Spleen (tissue), 11 donors: ENCODE data around the gene OGDH. TPM values are rescaled to one million over a fixed set of nuclear protein-coding genes. Genes with fewer than 3 reads are reported as not detected.

Experiments
- DNase-seq: peaks from one replicate; pipeline ENCODE4 v3.0.0-alpha.2; 2020
- H3K27ac ChIP-seq, 8 donors: fragments of 200-600 bp; sonication (generic) in 7 of 8; 1 replicate in 4 of 8; 2 replicates in 4 of 8; pipeline versions ENCODE4 v1.5.0 to v1.8.0; 2016 to 2021; ENCODE audit warnings: inconsistent platforms in 4 of 8, mild to moderate bottlenecking in 4 of 8, moderate library complexity in 1 of 8
- H3K27me3 ChIP-seq, 7 donors: fragments of 200-600 bp; sonication (generic) in 6 of 7; replicated peaks in 1 of 7; 1 replicate in 4 of 7; 2 replicates in 3 of 7; pipeline versions ENCODE4 v1.5.0 to v1.8.0; 2016 to 2021; ENCODE audit warnings: inconsistent platforms in 3 of 7, mild to moderate bottlenecking in 1 of 7
- H3K36me3 ChIP-seq, 6 donors: fragments of 200-600 bp; sonication (generic) in 5 of 6; 1 replicate in 4 of 6; 2 replicates in 2 of 6; pipeline versions ENCODE4 v1.5.0 to v1.8.0; 2016 to 2021; ENCODE audit warnings: inconsistent platforms in 2 of 6
- H3K4me1 ChIP-seq, 6 donors: fragments of 200-600 bp; sonication (generic) in 5 of 6; 1 replicate in 3 of 6; 2 replicates in 3 of 6; pipeline versions ENCODE4 v1.5.0 to v1.8.0; 2016 to 2021; ENCODE audit warnings: inconsistent platforms in 3 of 6
- H3K4me3 ChIP-seq, 8 donors: fragments of 200-600 bp; sonication (generic) in 7 of 8; 1 replicate in 4 of 8; 2 replicates in 4 of 8; pipeline versions ENCODE4 v1.5.0 to v1.8.0; 2016 to 2021; ENCODE audit warnings: inconsistent platforms in 4 of 8, mild to moderate bottlenecking in 4 of 8, moderate library complexity in 2 of 8
- H3K9me3 ChIP-seq, 8 donors: fragments of 200-600 bp; sonication (generic) in 7 of 8; 1 replicate in 4 of 8; 2 replicates in 4 of 8; pipeline versions ENCODE4 v1.5.0 to v1.8.0; 2016 to 2021; ENCODE audit warnings: inconsistent platforms in 4 of 8
- POLR2A ChIP-seq, 3 donors: fragments of 450-650 bp; IDR thresholded peaks; one replicate each; pipeline ENCODE4 v1.5.1; 2017; ENCODE audit warnings: antibody characterized with exemption in 3 of 3, mild to moderate bottlenecking in 1 of 3
- POLR2AphosphoS5 ChIP-seq, 3 donors: sonication (generic); formaldehyde crosslinking; IDR thresholded peaks; one replicate each; pipeline ENCODE4 v1.5.1; 2017; ENCODE audit warnings: antibody characterized with exemption in 3 of 3
- WGBS, 5 donors: extraction: QIAGEN DNeasy Blood & Tissue Kit in 3 of 5; methylation state at CpG; one replicate each; pipeline versions ENCODE4 v1.1.5 to v1.1.7; 2013 to 2018; 5-methylcytosine and 5-hydroxymethylcytosine counted together
- intact Hi-C: fragments of 100-400 bp; cut with DNase I; formaldehyde crosslinking; loops from one replicate; pipeline ENCODE4 v1.15.0; 2023; ENCODE audit warnings: low total_unique reads
- polyA plus RNA-seq, 3 donors: library from polyadenylated mRNA; stranded (reverse); fragments of 200-250 nt; gene quantifications; one replicate each; pipeline ENCODE4 v1.2.1, GENCODE V29; 2013
- total RNA-seq, 7 donors: library from RNA; depleted of rRNA in 3 of 7; stranded (reverse); fragments of >200 nt in 3 of 7; fragmentation: NEBNext Ultra II Directional in 4 of 7; extraction: Animal tissue kit (Norgen Biotek cat#: 25700) in 4 of 7; gene quantifications; one replicate each; pipeline versions ENCODE4 v1.1.0 to v1.2.1, GENCODE V29; 2016 to 2021
- TF ChIP-seq, protein P1 (sequence below), 11 experiments: fragments of 200-600 bp in 7 of 11; fragments of 450-650 bp in 4 of 11; sonication (generic) in 4 of 11; IDR thresholded peaks in 8 of 11; conservative IDR thresholded peaks in 3 of 11; 1 replicate in 7 of 11; 2 replicates in 4 of 11; pipeline versions ENCODE4 v1.4.0 to v1.8.0; 2016 to 2021; ENCODE audit warnings: antibody characterized with exemption in 11 of 11, inconsistent platforms in 4 of 11, mild to moderate bottlenecking in 1 of 11
- donor health status: healthy with polysubstance abuse.
- donor health status: DM: no; HTN: no; CAD: no; lungs with moderate emphysema.
- donor health status: DM: no; HTN: no; CAD: no.
- donor health status: Bipolar disorder and iron deficiency.
- donor health status: healthy.
- donor health status: DM: no; HTN: no; CAD: no.
- donor health status: DM: yes; HTN: yes; CAD: no.

OGDH gene
- total and polyA plus RNA-seq, 10 donors, result 15.7 to 120 (median 86.4) TPM

DNA sequence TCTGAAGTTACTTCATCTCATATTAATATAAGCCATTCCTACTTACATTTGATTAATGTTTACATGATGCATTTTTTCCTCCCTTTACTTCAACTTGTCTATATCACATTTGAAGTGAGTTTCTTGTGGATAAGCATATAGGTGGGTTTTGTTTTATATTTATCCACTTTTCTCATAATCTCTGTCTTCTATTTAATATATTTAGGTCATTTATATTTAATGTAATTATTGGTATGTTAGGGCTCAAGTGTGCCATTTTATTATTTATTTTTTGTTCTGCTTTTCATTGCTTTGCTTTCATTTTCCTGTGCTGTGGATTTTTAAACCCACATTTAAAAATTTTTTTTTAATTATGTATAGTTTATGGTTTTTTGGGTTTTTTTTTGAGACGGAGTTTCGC is 54.8 kb downstream of the OGDH start:
- WGBS, 5 donors, result 59 to 100% (median 96%) methylated on average over 2 of the region's 2 CpGs
- Histone ChIP-seq H3K9me3 (peaks cover 0 to 37% (median 34%) of the 10 kb centered on the region in 8 donors), H3K36me3 (peaks cover 0 to 99% (median 31%) of the 10 kb centered on the region in 6 donors), H3K27me3 (no peaks in the 10 kb centered on the region), H3K27ac (no peak overlapping the region), H3K4me1 (peaks cover 0 to 20% (median 0%) of the 10 kb centered on the region in 6 donors), H3K4me3 (no peak overlapping the region)
- no peak for DNase-seq
- TF ChIP-seq, protein P1, sequence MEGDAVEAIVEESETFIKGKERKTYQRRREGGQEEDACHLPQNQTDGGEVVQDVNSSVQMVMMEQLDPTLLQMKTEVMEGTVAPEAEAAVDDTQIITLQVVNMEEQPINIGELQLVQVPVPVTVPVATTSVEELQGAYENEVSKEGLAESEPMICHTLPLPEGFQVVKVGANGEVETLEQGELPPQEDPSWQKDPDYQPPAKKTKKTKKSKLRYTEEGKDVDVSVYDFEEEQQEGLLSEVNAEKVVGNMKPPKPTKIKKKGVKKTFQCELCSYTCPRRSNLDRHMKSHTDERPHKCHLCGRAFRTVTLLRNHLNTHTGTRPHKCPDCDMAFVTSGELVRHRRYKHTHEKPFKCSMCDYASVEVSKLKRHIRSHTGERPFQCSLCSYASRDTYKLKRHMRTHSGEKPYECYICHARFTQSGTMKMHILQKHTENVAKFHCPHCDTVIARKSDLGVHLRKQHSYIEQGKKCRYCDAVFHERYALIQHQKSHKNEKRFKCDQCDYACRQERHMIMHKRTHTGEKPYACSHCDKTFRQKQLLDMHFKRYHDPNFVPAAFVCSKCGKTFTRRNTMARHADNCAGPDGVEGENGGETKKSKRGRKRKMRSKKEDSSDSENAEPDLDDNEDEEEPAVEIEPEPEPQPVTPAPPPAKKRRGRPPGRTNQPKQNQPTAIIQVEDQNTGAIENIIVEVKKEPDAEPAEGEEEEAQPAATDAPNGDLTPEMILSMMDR (IDR thresholded peaks at IDR 0.05 in 8 of 11, conservative IDR thresholded peaks at IDR 0.05 in 3 of 11), result no peak
- TF ChIP-seq POLR2A (IDR thresholded peaks at IDR 0.05) (no peak), POLR2AphosphoS5 (IDR thresholded peaks at IDR 0.05) (no peak)
- intact Hi-C loops, result no loop called here

DNA sequence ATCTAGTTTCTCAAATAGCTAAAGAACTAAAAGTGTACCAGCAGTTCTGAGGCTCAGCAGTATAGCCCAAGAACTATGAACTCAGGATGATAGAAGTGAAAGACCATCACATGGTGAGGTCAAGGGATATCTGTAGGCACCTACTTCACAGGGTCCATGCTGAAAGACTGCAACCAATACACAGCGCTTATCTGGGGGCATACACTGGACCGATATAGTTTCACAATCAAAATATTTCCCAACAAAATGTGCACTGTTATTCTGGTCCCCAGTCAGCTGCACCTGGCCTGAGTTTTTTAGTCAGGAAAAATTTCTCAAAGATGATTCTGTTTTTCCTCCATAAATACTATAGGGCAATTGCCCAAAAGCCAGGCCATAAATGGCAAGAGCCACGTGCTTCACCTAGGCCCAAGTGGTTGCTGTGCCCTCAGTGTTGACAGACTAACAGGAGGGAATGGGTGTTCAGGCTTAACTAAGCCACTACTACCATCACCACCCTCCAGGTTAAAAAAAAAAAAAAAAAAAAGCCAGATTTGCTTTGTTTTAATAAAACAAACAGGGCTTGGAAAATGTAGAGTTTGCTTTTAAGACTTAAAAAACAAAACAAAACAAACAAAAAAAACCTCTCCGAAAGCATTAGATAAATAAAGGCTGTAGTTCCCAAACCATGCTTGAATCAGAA is 58.5 kb downstream of the OGDH start:
- WGBS, 5 donors, result 68 to 91% (median 79%) methylated on average over 4 of the region's 4 CpGs
- Histone ChIP-seq H3K4me3 (no peak overlapping the region), H3K27ac (no peak overlapping the region), H3K36me3 (peaks cover 0 to 100% (median 40%) of the 10 kb centered on the region in 6 donors), H3K9me3 (peaks cover 0 to 23% (median 20%) of the 10 kb centered on the region in 8 donors), H3K27me3 (no peaks in the 10 kb centered on the region), H3K4me1 (peaks cover 0 to 28% (median 0%) of the 10 kb centered on the region in 6 donors)
- TF ChIP-seq, protein P1 (IDR thresholded peaks at IDR 0.05 in 8 of 11, conservative IDR thresholded peaks at IDR 0.05 in 3 of 11), result no peak
- no peak for TF ChIP-seq POLR2A (IDR thresholded peaks at IDR 0.05)
- TF ChIP-seq POLR2AphosphoS5 (IDR thresholded peaks at IDR 0.05), result no peak
- intact Hi-C loops, result no loop called here
- no peak for DNase-seq

DNA sequence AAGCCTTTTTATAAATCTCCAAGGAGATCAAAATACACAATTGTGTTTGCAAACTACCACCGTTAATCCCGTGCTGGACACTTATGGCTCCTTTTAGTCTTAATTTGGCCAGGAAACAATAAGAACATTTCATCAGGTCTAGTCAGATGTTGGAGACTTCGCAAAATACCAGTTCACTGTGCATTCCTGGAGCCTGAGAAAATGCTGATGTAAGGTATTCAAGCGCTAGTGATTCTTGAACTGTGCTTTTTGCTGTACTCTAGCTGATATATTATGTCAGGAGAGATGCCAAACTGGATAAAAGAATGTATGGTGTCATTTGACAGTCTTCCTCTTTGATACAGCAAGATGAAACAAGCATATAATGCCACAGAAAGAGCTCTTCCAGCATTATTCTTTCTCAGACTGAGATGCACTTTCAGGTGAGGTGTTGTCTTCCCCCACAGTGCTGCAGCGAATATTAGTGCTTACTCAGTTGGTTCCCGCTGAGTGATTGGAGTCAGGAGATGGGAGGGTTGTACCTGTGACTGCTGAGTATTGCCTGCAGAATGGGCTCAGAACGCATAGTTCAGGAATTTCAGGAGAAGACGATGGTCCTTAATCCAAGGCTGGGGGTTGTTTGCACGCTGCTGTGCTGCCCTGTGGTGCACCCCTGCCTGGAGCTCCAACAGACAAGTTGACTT is 59.2 kb downstream of the OGDH start:
- Histone ChIP-seq H3K4me3 (no peak overlapping the region), H3K36me3 (peaks cover 0 to 100% (median 37%) of the 10 kb centered on the region in 6 donors), H3K4me1 (peaks cover 0 to 28% (median 0%) of the 10 kb centered on the region in 6 donors), H3K9me3 (peaks cover 0 to 16% (median 13%) of the 10 kb centered on the region in 8 donors), H3K27ac (no peak overlapping the region), H3K27me3 (no peaks in the 10 kb centered on the region)
- intact Hi-C loops, result no loop called here
- no peak for DNase-seq
- no peak for TF ChIP-seq POLR2A (IDR thresholded peaks at IDR 0.05)
- no peak for TF ChIP-seq POLR2AphosphoS5 (IDR thresholded peaks at IDR 0.05)
- TF ChIP-seq, protein P1 (IDR thresholded peaks at IDR 0.05 in 8 of 11, conservative IDR thresholded peaks at IDR 0.05 in 3 of 11), result no peak
- WGBS, 5 donors, result 81 to 94% (median 91%) methylated on average over 9 of the region's 9 CpGs

DNA sequence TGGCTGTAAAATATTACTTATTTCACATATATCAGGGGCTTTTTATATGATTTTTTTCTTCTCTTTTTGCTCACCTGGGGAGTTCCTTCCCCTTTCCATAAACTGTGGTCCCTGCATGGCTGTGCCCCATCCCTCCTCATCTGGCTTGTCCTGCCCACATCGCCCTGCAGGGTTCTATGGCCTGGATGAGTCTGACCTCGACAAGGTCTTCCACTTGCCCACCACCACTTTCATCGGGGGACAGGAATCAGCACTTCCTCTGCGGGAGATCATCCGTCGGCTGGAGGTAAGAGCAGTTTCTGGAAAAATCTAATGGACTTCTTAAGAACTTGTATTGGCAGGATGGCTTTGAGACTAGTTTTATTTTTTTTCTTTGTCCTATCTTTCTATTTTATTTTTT is 60.1 kb downstream of the OGDH start:
- DNase-seq, result no peak
- peaks cover 0 to 28% (median 0%) of the 10 kb centered on the region in 6 donors for H3K4me1 ChIP-seq
- 85 to 91% (median 90%) methylated on average over 6 of the region's 6 CpGs for WGBS, 5 donors
- peaks cover 0 to 100% (median 30%) of the 10 kb centered on the region in 6 donors for H3K36me3 ChIP-seq
- no peak overlapping the region for H3K4me3 ChIP-seq
- intact Hi-C loops, result no loop called here
- H3K9me3 ChIP-seq, result peaks cover 0 to 7% (median 4%) of the 10 kb centered on the region in 8 donors
- TF ChIP-seq POLR2A (IDR thresholded peaks at IDR 0.05) (no peak), POLR2AphosphoS5 (IDR thresholded peaks at IDR 0.05) (no peak)
- TF ChIP-seq, protein P1 (IDR thresholded peaks at IDR 0.05 in 8 of 11, conservative IDR thresholded peaks at IDR 0.05 in 3 of 11), result no peak
- H3K27ac ChIP-seq, result no peak overlapping the region
- H3K27me3 ChIP-seq, result no peaks in the 10 kb centered on the region
